CD4-positive, alpha-beta T cell treated with Interleukin-2 at 100 ng/mL for 4 hours (primary cell): ENCODE measurements around the gene KIF3A.
A peak's percentile ranks its signal among the peaks of the same experiment; 100 is the strongest.

Experiments used
- DNase-seq: peaks from one replicate; pipeline ENCODE4 v3.0.0-alpha.2; 2020; ENCODE audit warnings: low spot score

KIF3A gene

GRCh38 chr5:132662925-132663770, 74.2 kb downstream of the KIF3A start:
- DNase-seq: peak; percentile 27

GRCh38 chr5:132662004-132662401, 75.3 kb downstream of the KIF3A start:
- no peak for DNase-seq

- no peak for DNase-seq
These were observed 75.9 kb downstream of the KIF3A start for GRCh38 chr5:132661231-132662003.

- DNase-seq: no peak
These were observed 77.5 kb downstream of the KIF3A start for GRCh38 chr5:132659598-132660493.

GRCh38 chr5:132658381-132659302, 78.7 kb downstream of the KIF3A start:
- no peak for DNase-seq

GRCh38 chr5:132657676-132658380, 79.5 kb downstream of the KIF3A start, which contains the start of gene IL13:
TSS of gene IL13 (plus strand) at chr5:132658173. CDS start at chr5:132658187, 14 bp downstream.
- no peak for DNase-seq

- DNase-seq: no peak
These were observed 80.5 kb downstream of the KIF3A start for GRCh38 chr5:132656774-132657355.

- DNase-seq: peak; percentile 24
These were observed 81.2 kb downstream of the KIF3A start for GRCh38 chr5:132655821-132656773.

- no peak for DNase-seq
These were observed 83.6 kb downstream of the KIF3A start for GRCh38 chr5:132653716-132654115.

- DNase-seq: no peak
These were observed 85.4 kb downstream of the KIF3A start for GRCh38 chr5:132651838-132652469.

GRCh38 chr5:132648355-132648754, 89.0 kb downstream of the KIF3A start:
- no peak for DNase-seq

GRCh38 chr5:132647473-132647872, 89.9 kb downstream of the KIF3A start:
- no peak for DNase-seq

GRCh38 chr5:132646583-132647266, 90.6 kb downstream of the KIF3A start:
- no peak for DNase-seq

- no peak for DNase-seq
These were observed 93.2 kb downstream of the KIF3A start for GRCh38 chr5:132644177-132644576.
